GM18870 (cell line): Measurements from ENCODE around the gene FAM210A.

Source experiments
- ATAC-seq: cut with Tn5 transposase; IDR thresholded peaks from one replicate; pipeline ENCODE4 v1.9.1; 2021; ENCODE audit warnings: moderate library complexity; ENCODE audit not compliant: unreplicated experiment

Gene FAM210A

GRCh38 chr18:13624563-13625237 is 101.7 kb downstream of the FAM210A start:
- ATAC-seq = no peak

DNA sequence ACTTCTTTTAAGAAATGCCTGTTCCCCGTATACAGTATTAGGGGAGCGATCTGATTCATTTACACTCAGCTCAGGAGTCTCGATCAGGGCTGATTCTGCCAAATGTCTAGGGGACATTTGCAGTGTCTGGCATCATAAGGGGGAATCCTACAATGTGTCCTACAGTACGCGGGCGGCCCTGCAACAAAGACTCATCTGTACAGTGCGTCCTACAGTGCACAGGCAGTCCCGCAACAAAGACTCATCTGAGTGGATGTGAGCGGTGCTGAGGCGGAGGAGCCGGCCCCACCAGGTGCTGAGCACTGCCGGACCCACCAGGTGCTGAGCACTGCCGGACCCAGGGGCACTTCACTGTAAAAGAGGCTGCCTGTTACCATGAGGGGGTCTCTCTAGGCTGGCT is 102.5 kb downstream of the FAM210A start:
- no peak for ATAC-seq

- no peak for ATAC-seq
Observed at GRCh38 chr18:13623348-13623747, 103.0 kb downstream of the FAM210A start.

DNA sequence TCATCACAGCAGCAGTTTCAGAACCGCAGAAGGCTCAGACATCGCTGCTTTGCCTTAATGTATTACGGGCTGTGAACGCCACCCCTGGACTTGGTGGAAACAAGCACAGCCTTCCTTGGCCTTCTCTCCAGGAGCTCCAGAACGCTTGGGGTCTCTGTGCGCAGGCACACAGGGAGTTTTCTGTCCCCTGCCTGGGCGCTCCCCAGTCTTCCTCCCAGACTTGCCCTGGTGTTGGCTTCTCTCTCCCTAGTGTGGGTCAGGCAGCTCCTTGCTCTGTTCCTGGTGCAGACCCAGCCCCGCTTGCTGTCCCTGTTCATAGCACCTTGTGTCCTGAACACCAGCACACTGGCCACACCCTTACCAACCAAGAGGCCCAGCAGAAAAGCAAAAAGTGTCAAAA is 103.6 kb downstream of the FAM210A start:
- no peak for ATAC-seq

- no peak for ATAC-seq
Observed at GRCh38 chr18:13621886-13622619, 104.3 kb downstream of the FAM210A start.

DNA sequence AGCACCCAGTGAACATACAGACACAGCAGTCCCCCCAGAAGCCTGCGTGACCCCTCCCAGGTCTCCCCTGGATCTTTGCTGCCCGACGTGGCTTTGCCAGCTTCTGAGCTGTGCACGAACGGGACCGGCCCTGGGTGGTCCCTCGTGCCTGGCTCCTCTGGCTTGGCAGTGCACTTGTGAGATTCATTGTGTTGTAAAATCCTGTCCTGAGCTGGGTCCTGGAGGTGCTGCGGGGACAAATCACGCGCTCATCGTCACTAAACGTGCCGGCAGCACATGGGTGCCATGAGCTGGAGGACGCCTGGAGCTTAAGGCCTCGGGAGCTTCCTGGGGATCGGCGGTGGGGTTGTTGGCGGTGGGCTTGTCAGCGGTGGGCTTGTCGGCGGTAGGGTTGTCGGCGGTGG is 104.9 kb downstream of the FAM210A start:
- ATAC-seq = no peak

DNA sequence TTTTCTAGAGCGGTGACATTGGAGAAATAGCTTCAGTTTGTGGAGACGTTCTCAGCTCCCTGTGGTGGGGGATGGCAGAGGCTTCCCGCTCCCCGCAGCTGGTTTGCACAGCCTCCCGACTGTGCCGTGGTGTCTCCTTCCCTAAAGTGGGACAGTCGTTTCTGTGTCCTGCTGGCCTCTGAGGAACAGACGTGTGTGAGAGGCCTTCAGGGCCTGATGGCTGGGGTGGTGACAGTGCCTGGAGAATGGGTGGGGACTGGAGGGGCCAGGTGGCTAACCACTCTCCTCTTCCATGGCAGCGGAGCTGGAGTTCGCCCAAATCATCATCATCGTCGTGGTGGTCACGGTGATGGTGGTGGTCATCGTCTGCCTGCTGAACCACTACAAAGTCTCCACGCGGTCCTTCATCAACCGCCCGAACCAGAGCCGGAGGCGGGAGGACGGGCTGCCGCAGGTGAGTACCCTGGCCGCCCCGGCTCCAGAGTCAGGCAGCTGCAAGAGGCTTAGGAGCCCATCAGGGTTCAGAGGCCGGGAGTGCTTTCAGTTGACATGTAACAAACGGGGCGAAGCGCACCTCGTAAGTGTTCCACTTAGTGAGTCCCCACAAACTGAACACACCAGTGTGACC is 105.4 kb downstream of the FAM210A start:
- ATAC-seq = no peak

DNA sequence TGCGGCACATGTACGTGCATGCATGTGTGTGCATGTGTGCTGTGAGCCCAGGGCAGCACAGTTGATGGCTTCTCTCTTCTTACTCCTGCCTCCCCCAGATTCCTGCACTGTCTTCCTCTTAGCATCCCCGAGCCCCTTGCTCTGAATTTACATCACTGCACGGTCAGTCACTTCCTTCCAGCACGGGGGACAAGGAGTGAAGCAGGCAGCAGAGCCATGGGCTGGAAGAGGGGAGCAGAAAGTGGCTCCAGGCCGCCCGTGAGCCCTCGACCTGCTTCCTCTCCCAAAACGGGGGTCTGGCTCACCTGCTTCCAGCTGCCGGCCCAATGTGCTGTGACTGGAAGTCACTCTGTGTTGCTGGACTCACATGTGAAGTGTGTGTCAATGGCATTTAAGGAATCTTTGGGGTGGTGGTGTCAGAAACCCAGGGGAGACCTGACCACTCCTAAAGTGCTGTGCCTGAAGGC is 106.1 kb downstream of the FAM210A start:
- ATAC-seq = no peak

- ATAC-seq = no peak
Observed at GRCh38 chr18:13619505-13620205, 106.7 kb downstream of the FAM210A start.

- no peak for ATAC-seq
Observed at GRCh38 chr18:13618760-13619438, 107.5 kb downstream of the FAM210A start.

- no peak for ATAC-seq
Observed at GRCh38 chr18:13617826-13618515, 108.4 kb downstream of the FAM210A start.

GRCh38 chr18:13616525-13617035 is 109.8 kb downstream of the FAM210A start:
- no peak for ATAC-seq

GRCh38 chr18:13616041-13616440 is 110.3 kb downstream of the FAM210A start:
- ATAC-seq = no peak

DNA sequence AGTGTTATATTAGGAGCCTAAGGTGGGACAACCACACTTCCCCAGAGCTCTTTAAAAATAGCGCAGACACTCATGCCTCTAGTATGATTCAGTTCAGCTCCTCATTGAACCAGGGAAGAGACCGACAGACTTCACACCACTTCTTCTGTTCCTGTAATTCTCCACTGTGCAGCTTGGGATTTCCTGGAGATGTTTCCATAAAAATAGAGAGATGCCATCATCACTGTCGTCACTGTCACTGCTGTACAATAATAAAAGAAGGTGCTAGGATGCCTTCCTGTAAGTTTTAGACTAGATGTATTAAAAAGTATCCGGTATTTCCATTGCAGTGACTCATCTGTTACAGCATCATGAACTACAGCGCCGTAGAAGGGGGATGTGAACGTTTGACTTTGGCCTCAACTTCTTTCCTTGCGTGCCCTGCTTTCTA is 110.9 kb downstream of the FAM210A start:
- ATAC-seq = no peak

- ATAC-seq = no peak
Observed at GRCh38 chr18:13614641-13615288, 111.6 kb downstream of the FAM210A start.

- ATAC-seq = no peak
Observed at GRCh38 chr18:13613591-13614501, 112.5 kb downstream of the FAM210A start.
